K562 (cell line): ENCODE data around the gene GRHL3. TPM values are rescaled to one million over a fixed set of nuclear protein-coding genes. Genes with fewer than 3 reads are reported as not detected.

Experiments
- ATAC-seq: fragments of 200-7000 bp; cut with Tn5 transposase; 3 replicates; pipeline ENCODE4 v1.9.1; 2020; ENCODE audit warnings: moderate library complexity
- BruUV-seq: library from RNA; stranded (reverse); fragments of 400-500 nt; replicated peaks from 2 replicates; lab custom pipeline; 2021; lab: Mats Ljungman, UMichigan
- CTCF ChIA-PET: fragments of 300-600 bp; formaldehyde crosslinking; extraction: SDS; loops from one replicate; lab custom pipeline; 2021; ENCODE audit warnings: low intra/inter-chr PET ratio; lab: Yijun Ruan, JAX
- POLR2A ChIA-PET: fragments of 300-600, 350-650 bp; sonication (Branson Sonifier 250); formaldehyde crosslinking; extraction: SDS; loops from one replicate; lab custom pipeline; 2021; ENCODE audit warnings: antibody characterized with exemption, inconsistent platforms; lab: Yijun Ruan, JAX
- DNase-seq, 4 experiments: peaks; one replicate each; pipeline versions ENCODE4 v3.0.0 to v3.0.0-alpha.2; 2011 to 2018; ENCODE audit warnings: low spot score in 3 of 4, mixed read lengths in 3 of 4; ENCODE audit errors: extremely low read depth in 1 of 4
- FAIRE-seq: peaks from 2 replicates; lab custom pipeline; 2011; peaks lifted over from hg19 to GRCh38; lab: Jason Lieb, UNC
- H2AFZ ChIP-seq: 2 replicates; pipeline ENCODE4 v1.6.0; 2011; ENCODE audit warnings: low read depth, low read length, control low read depth, inconsistent platforms
- H3K27ac ChIP-seq: fragments of 200-600 bp; 3 replicates; pipeline ENCODE4 v1.8.0; 2011; ENCODE audit warnings: low read depth, mild to moderate bottlenecking, control low read depth, inconsistent platforms, low read length, moderate library complexity, mixed read lengths; ENCODE audit errors: extremely low read depth
- H3K27me3 ChIP-seq, 2 experiments: fragments of 300-600 bp in 1 of 2; 2 replicates in 1 of 2; 3 replicates in 1 of 2; pipeline versions ENCODE4 v1.6.0 to v1.8.0; 2011; ENCODE audit warnings: inconsistent platforms in 2 of 2, low read length in 2 of 2, mild to moderate bottlenecking in 1 of 2, mixed read lengths in 1 of 2, moderate library complexity in 1 of 2; ENCODE audit not compliant: control insufficient read depth in 2 of 2, insufficient read depth in 2 of 2
- H3K36me3 ChIP-seq: fragments of 300-600 bp; 3 replicates; pipeline ENCODE4 v1.8.0; 2011; ENCODE audit warnings: mild to moderate bottlenecking, low read length, inconsistent platforms; ENCODE audit not compliant: control insufficient read depth, insufficient read depth
- H3K4me1 ChIP-seq, 2 experiments: fragments of 200-600 bp in 1 of 2; replicated peaks in 1 of 2; 2 replicates in 1 of 2; 3 replicates in 1 of 2; pipeline versions ENCODE4 v1.5.1 to v1.8.0; 2011; ENCODE audit warnings: inconsistent platforms in 2 of 2, low read length in 2 of 2, mild to moderate bottlenecking in 1 of 2, mixed read lengths in 1 of 2, moderate library complexity in 1 of 2; ENCODE audit not compliant: control insufficient read depth in 2 of 2, insufficient read depth in 2 of 2
- H3K4me2 ChIP-seq: 2 replicates; pipeline ENCODE4 v1.6.1; 2011; ENCODE audit warnings: low read length, control low read depth, inconsistent platforms, mixed read lengths; ENCODE audit not compliant: insufficient read depth
- H3K4me3 ChIP-seq: fragments of 200-600 bp; sonication (generic), shearing (Covaris generic); 2 replicates; pipeline ENCODE4 v1.5.1; 2016; ENCODE audit warnings: control low read depth, inconsistent platforms
- H3K79me2 ChIP-seq: fragments of 200-600 bp; 3 replicates; pipeline ENCODE4 v1.8.0; 2011; ENCODE audit warnings: low read length, inconsistent platforms; ENCODE audit not compliant: control insufficient read depth, insufficient read depth
- H3K9ac ChIP-seq, 2 experiments: 2 replicates each; pipeline versions ENCODE4 v1.6.0 to v1.6.1; 2011; ENCODE audit warnings: low read depth in 2 of 2, low read length in 2 of 2, control low read depth in 1 of 2, inconsistent platforms in 1 of 2, mild to moderate bottlenecking in 1 of 2, mixed read lengths in 1 of 2; ENCODE audit not compliant: insufficient read depth in 1 of 2
- H3K9me1 ChIP-seq: one replicate; pipeline ENCODE4 v1.6.0; 2011; ENCODE audit warnings: inconsistent platforms, mild to moderate bottlenecking, low read length, moderate library complexity; ENCODE audit not compliant: control insufficient read depth, insufficient read depth
- H3K9me3 ChIP-seq: replicated peaks from 2 replicates; pipeline ENCODE4 v1.5.1; 2011; ENCODE audit warnings: low read depth, low read length, inconsistent platforms; ENCODE audit not compliant: control insufficient read depth, insufficient read depth
- H4K20me1 ChIP-seq: replicated peaks from 2 replicates; pipeline ENCODE4 v1.6.1; 2011; ENCODE audit warnings: low read length, inconsistent platforms, mixed read lengths; ENCODE audit not compliant: control insufficient read depth, insufficient read depth
- GTF2E2 ChIP-seq: fragments of 200-800 bp; sonication (Bioruptor generic); IDR thresholded peaks from 2 replicates; pipeline ENCODE4 v1.6.1; 2016; ENCODE audit warnings: missing genetic modification characterization, missing compliant biosample characterization
- JUN ChIP-seq, 2 experiments: sonication (generic) in 1 of 2; formaldehyde crosslinking in 1 of 2; IDR thresholded peaks; 2 replicates each; pipeline versions ENCODE4 v1.6.1 to v1.8.0; 2012 to 2022; ENCODE audit warnings: borderline replicate concordance in 2 of 2, mild to moderate bottlenecking in 2 of 2, improper control_type of control experiment in 1 of 2, low read depth in 1 of 2, low read length in 1 of 2, missing genetic modification reagents in 1 of 2
- KLF1 ChIP-seq: fragments of 450-650 bp; IDR thresholded peaks from 2 replicates; pipeline ENCODE4 v1.6.1; 2016; ENCODE audit warnings: missing genetic modification characterization, missing compliant biosample characterization
- KLF10 ChIP-seq: fragments of 250-450 bp; sonication (Bioruptor Pico); IDR thresholded peaks from 2 replicates; pipeline ENCODE4 v1.6.1; 2021; ENCODE audit warnings: matching md5 sums
- WGBS: fragments of 100-300 bp; shearing (Covaris generic); methylation state at CpG from one replicate; pipeline ENCODE4 v1.1.6; 2016; ENCODE audit warnings: low coverage, mixed read lengths; ENCODE audit not compliant: insufficient coverage; ENCODE audit errors: missing lambda C conversion rate; 5-methylcytosine and 5-hydroxymethylcytosine counted together
- in situ Hi-C: fragments of 300-500 bp; cut with MboI; formaldehyde crosslinking; loops from 4 replicates; pipeline ENCODE4 v1.15.0; 2018; ENCODE audit warnings: inconsistent platforms, mixed read lengths
- intact Hi-C: fragments of 100-400 bp; cut with micrococcal nuclease; formaldehyde crosslinking; loops from 2 replicates; pipeline ENCODE4 v1.14.2; 2022
- polyA plus RNA-seq, 8 experiments: library from polyadenylated mRNA; depleted of rRNA in 4 of 8; stranded (reverse) in 5 of 8; unstranded in 3 of 8; fragments of >200 nt; fragmentation: Nextera tagmentation in 2 of 8; fragmentation: Illumina TruSeq in 1 of 8; extraction: Ambion mirVana in 2 of 8; extraction: Trizol in 1 of 8; gene quantifications; 2 replicates each; pipeline versions ENCODE4 v1.2.1 to v1.2.3, GENCODE V29; 2011 to 2014; ENCODE audit warnings: inconsistent platforms in 1 of 8, missing spikeins in 1 of 8
- total RNA-seq, 7 experiments: library from RNA; depleted of rRNA in 6 of 7; stranded (reverse); fragments of >200 nt in 6 of 7; fragmentation: Illumina TruSeq in 2 of 7; extraction: Trizol in 2 of 7; gene quantifications; 2 replicates each; pipeline versions ENCODE4 v1.2.1 to v1.2.3, GENCODE V29; 2011 to 2021; ENCODE audit warnings: low replicate concordance in 1 of 7
- TF ChIP-seq, protein P1 (sequence below): fragments of 450-650 bp; IDR thresholded peaks from 2 replicates; pipeline ENCODE4 v1.6.1; 2016; ENCODE audit warnings: missing biosample characterization, missing genetic modification characterization
- TF ChIP-seq, protein P2 (sequence below): fragments of 450-650 bp; formaldehyde crosslinking; IDR thresholded peaks from 2 replicates; pipeline ENCODE4 v1.4.0; 2020; ENCODE audit warnings: mild to moderate bottlenecking, moderate library complexity
- TF ChIP-seq, protein P3 (sequence below): fragments of 250-450 bp; sonication (Bioruptor Pico); IDR thresholded peaks from 2 replicates; pipeline ENCODE4 v1.8.0; 2021; ENCODE audit warnings: mild to moderate bottlenecking, moderate library complexity
- TF ChIP-seq, protein P4 (sequence below), 2 experiments: fragments of 250-450 bp in 1 of 2; fragments of 450-650 bp in 1 of 2; sonication (Bioruptor Pico) in 1 of 2; IDR thresholded peaks; 2 replicates each; pipeline versions ENCODE4 v1.6.1 to v1.8.0; 2016 to 2021; ENCODE audit warnings: mild to moderate bottlenecking in 2 of 2, moderate library complexity in 2 of 2, missing compliant biosample characterization in 1 of 2, missing genetic modification characterization in 1 of 2
- TF ChIP-seq, protein P5 (sequence below): fragments of 250-450 bp; sonication (Bioruptor Pico); IDR thresholded peaks from 2 replicates; pipeline ENCODE4 v1.8.0; 2022; ENCODE audit warnings: moderate library complexity, mild to moderate bottlenecking, inconsistent platforms

The GRHL3 gene
- total and polyA plus RNA-seq, 9 of the 15 experiments (the other 6 are each of a cell fraction or from before 2014, with no cell fraction given) = 0.01 to 0.04 TPM; not detected in 7

DNA sequence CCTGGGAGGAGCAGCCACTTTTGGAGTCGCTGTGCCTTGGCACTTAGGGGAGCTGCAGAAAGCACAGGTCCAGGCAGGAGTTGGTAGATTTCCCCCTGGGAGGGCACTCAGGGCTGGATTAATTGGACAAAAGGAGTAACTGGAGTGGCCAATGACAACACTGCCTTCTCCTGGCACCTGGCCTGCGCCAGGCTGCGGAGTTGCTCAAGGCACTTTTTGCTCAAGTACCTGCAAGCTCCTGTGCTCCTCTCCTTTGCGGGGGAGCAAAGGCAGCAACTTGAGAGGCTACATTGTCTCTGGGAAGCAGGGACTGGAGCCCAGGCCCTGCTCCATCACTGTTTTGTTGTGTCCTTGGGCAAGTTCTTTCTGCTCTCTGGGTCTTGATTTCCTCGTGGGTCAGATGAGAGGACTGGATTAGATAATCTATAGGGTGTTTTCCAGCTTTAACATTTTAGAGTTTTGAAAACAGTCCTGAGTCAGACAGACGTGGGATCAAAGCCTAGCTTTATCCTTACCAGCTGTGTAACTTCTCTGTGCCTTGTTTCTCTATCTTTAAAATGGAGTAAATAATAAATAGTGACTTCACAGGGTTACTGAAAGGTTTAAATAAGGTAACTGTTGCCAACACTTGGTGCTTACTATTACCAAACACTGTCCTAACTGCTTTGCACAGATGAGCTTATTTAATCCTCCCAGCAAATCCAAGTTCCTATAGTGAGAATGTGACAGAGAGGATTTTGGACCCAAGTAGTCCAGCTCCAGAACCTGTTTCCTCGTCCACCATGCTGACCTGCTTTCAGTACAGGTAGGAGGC is 18.0 kb upstream of the GRHL3 start (continued):
- TF ChIP-seq, protein P1, sequence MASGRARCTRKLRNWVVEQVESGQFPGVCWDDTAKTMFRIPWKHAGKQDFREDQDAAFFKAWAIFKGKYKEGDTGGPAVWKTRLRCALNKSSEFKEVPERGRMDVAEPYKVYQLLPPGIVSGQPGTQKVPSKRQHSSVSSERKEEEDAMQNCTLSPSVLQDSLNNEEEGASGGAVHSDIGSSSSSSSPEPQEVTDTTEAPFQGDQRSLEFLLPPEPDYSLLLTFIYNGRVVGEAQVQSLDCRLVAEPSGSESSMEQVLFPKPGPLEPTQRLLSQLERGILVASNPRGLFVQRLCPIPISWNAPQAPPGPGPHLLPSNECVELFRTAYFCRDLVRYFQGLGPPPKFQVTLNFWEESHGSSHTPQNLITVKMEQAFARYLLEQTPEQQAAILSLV (tag) = no peak
- TF ChIP-seq KLF10 (CRISPR knock-in tag) (no peak), GTF2E2 (no peak)
- TF ChIP-seq, protein P2, sequence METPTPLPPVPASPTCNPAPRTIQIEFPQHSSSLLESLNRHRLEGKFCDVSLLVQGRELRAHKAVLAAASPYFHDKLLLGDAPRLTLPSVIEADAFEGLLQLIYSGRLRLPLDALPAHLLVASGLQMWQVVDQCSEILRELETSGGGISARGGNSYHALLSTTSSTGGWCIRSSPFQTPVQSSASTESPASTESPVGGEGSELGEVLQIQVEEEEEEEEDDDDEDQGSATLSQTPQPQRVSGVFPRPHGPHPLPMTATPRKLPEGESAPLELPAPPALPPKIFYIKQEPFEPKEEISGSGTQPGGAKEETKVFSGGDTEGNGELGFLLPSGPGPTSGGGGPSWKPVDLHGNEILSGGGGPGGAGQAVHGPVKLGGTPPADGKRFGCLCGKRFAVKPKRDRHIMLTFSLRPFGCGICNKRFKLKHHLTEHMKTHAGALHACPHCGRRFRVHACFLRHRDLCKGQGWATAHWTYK (CRISPR knock-in tag) = no peak
- TF ChIP-seq, protein P3, sequence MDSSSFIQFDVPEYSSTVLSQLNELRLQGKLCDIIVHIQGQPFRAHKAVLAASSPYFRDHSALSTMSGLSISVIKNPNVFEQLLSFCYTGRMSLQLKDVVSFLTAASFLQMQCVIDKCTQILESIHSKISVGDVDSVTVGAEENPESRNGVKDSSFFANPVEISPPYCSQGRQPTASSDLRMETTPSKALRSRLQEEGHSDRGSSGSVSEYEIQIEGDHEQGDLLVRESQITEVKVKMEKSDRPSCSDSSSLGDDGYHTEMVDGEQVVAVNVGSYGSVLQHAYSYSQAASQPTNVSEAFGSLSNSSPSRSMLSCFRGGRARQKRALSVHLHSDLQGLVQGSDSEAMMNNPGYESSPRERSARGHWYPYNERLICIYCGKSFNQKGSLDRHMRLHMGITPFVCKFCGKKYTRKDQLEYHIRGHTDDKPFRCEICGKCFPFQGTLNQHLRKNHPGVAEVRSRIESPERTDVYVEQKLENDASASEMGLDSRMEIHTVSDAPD (CRISPR knock-in tag) = no peak
- TF ChIP-seq, all 486 proteins: peak for 0

DNA sequence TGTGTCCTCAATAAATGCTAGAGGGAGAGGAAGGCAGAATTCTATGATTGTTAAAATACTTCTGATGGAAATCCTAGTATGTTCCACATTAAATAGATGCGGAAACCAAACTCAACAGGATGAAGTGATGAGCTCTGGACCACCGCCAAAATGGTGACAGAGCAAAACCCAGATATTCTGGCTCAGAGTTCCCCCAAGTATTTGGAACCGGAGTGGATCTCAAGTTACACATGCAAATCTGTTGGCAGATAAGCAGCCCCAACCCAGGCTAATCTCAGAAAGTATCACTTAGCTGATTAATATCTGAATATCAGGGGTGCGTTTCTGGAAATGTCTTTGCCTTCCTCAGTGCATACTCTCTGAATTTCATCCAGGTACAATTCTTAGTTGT is 17.4 kb upstream of the GRHL3 start:
- Histone ChIP-seq H3K27me3 (peaks cover 35 to 39% of the 10 kb centered on the region in 2 experiments), H3K9me3 (no peaks in the 10 kb centered on the region), H3K4me3 (no peak overlapping the region), H3K27ac (no peak overlapping the region), H3K4me2 (no peak overlapping the region), H3K79me2 (no peaks in the 10 kb centered on the region), H2AFZ (no peak overlapping the region), H3K36me3 (no peaks in the 10 kb centered on the region), H4K20me1 (no peaks in the 10 kb centered on the region), H3K9ac (no peak overlapping the region), H3K9me1 (no peaks in the 10 kb centered on the region), H3K4me1 (no peaks in the 10 kb centered on the region)
- no peak for DNase-seq
- in situ Hi-C loops = no loop called here
- BruUV-seq = no TSS peak
- 0% methylated on average over 4 of the region's 4 CpGs for WGBS
- FAIRE-seq = peak; percentile 54
- TF ChIP-seq KLF1 (tag) (no peak), JUN (IDR thresholded peaks at IDR 0.05; ENCODE audit: borderline replicate concordance, low read depth, low read length) (no peak), JUN (CRISPR knock-in tag; IDR thresholded peaks at IDR 0.05; ENCODE audit: borderline replicate concordance) (no peak)
- TF ChIP-seq, protein P4, sequence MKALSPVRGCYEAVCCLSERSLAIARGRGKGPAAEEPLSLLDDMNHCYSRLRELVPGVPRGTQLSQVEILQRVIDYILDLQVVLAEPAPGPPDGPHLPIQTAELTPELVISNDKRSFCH (CRISPR knock-in tag; IDR thresholded peaks at IDR 0.05) = no peak
- TF ChIP-seq, protein P4 (tag; IDR thresholded peaks at IDR 0.05) = no peak
- TF ChIP-seq, protein P5, sequence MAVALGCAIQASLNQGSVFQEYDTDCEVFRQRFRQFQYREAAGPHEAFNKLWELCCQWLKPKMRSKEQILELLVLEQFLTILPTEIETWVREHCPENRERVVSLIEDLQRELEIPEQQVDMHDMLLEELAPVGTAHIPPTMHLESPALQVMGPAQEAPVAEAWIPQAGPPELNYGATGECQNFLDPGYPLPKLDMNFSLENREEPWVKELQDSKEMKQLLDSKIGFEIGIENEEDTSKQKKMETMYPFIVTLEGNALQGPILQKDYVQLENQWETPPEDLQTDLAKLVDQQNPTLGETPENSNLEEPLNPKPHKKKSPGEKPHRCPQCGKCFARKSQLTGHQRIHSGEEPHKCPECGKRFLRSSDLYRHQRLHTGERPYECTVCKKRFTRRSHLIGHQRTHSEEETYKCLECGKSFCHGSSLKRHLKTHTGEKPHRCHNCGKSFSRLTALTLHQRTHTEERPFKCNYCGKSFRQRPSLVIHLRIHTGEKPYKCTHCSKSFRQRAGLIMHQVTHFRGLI (CRISPR knock-in tag) = no peak
- ChIA-PET CTCF (no interaction called here), POLR2A (interaction anchor here (0.6 to 1.4 kb wide), 6 partner anchors 11 to 523 kb away, joined by 3 to 5 read pairs (median 4); no protein-coding TSS in a partner anchor)
- no peak for ATAC-seq
- intact Hi-C loops = no loop called here
